ENCODE data around the gene MTERF4. TPM values are rescaled to one million over a fixed set of nuclear protein-coding genes. Genes with fewer than 3 reads are reported as not detected.

The MTERF4 gene
- total and polyA plus RNA-seq, 2 of the 13 experiments (the other 11 are each of a cell fraction or from before 2014, with no cell fraction given) = 50.5 to 59.8 TPM

DNA sequence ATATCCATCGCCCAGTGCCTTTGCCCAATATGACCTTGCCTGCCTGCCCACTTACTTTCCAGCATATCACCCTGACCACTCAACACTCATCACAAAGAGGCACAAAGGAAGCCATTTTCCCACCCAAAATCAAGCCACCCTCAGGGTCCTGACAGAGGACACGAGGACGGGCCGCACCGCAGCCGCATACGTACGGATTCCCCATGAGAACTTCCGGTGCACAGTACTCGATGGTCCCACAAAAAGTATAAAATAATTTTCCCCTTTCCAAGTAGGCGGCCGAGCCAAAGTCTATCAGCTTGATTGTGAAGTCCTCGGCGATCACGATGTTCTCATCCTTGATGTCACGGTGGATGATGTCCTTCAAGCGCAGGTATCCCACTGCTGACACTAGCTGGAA lies 10.0 kb upstream of the MTERF4 start:
- Histone ChIP-seq H2AFZ (ENCODE audit: low read length) (no peak overlapping the region), H4K20me1 (ENCODE audit: insufficient read depth, low read length) (no peaks in the 10 kb centered on the region), H3K4me3 (replicated peaks in 1 of 3; ENCODE audit: insufficient read depth in 1 of 3, low read depth in 2 of 3, low read length in 3 of 3) (no peak overlapping the region), H3K36me3 (replicated peaks in 1 of 2; ENCODE audit: control insufficient read depth in 1 of 2, insufficient read depth in 2 of 2, low read length in 2 of 2) (peaks cover 9 to 43% of the 10 kb centered on the region in 2 experiments; a peak in 4 of 5 replicates), H3K4me1 (ENCODE audit: insufficient read depth, low read length) (no peaks in the 10 kb centered on the region), H3K9ac (ENCODE audit: insufficient read depth, low read depth, low read length) (no peak overlapping the region), H3K27ac (ENCODE audit: extremely low read length, insufficient read depth, low read length) (no peak overlapping the region), H3K9me3 (ENCODE audit: low read length) (no peaks in the 10 kb centered on the region), H3K4me2 (ENCODE audit: low read depth, low read length) (no peak overlapping the region), H3K27me3 (ENCODE audit: control insufficient read depth in 1 of 2, insufficient read depth in 2 of 2, low read length in 2 of 2) (no peaks in the 10 kb centered on the region), H3K79me2 (ENCODE audit: insufficient read depth, low read length) (no peaks in the 10 kb centered on the region)
- POLR2A ChIA-PET = no interaction called here
- DNase-seq (ENCODE audit: low spot score) = no peak
- in situ Hi-C loops (cut with HindIII; ENCODE audit: extremely low pct_ligation_motif_present, low pct_unique_long_range_greater_than_20kb) = no loop called here
- TF ChIP-seq YEATS2 (CRISPR knock-in tag; IDR thresholded peaks at IDR 0.05; ENCODE audit: borderline replicate concordance) = no peak
- no peak for TF ChIP-seq CBX5 (CRISPR knock-in tag; IDR thresholded peaks at IDR 0.05; ENCODE audit: borderline replicate concordance)
- TF ChIP-seq SPEN (CRISPR knock-in tag; IDR thresholded peaks at IDR 0.05; ENCODE audit: low read depth) = no peak
- ATAC-seq = no peak
- no TSS peak for BruUV-seq (replicated peaks)
- 97% methylated on average over 17 of the region's 17 CpGs for WGBS (ENCODE audit: low lambda C conversion rate)
- CTCF ChIA-PET (ENCODE audit: low intra/inter-chr PET ratio, low total read pairs) = no interaction called here
- no peak for FAIRE-seq
- intact Hi-C loops (cut with micrococcal nuclease; ENCODE audit: unreplicated experiment) = no loop called here

DNA sequence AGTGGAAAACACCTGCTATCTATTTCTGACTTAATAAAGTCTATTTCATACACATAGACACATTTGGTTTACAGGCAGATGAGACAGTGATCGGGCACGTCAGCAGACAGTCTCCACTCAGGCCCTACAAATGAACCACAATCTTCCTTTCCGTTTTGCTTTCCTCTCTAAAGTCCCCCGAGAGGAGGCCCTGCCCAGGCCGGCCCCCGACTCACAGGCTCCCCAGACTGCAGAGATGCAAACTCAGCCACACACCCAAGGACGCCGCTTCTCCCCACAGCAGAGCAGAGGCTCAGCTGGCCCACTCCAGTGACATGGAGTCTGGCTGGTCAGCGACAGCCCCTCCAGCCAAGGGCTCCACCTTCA lies 9.3 kb upstream of the MTERF4 start:
- DNase-seq (ENCODE audit: low spot score) (no peak), FAIRE-seq (no peak), ATAC-seq (no peak)
- no peaks in the 10 kb centered on the region for H3K4me1 ChIP-seq (ENCODE audit: insufficient read depth, low read length)
- WGBS (ENCODE audit: low lambda C conversion rate) = 96% methylated on average over 9 of the region's 9 CpGs
- BruUV-seq (replicated peaks) = no TSS peak
- H3K79me2 ChIP-seq (ENCODE audit: insufficient read depth, low read length) = no peaks in the 10 kb centered on the region
- no peak overlapping the region for H3K4me3 ChIP-seq (replicated peaks in 1 of 3; ENCODE audit: insufficient read depth in 1 of 3, low read depth in 2 of 3, low read length in 3 of 3)
- in situ Hi-C loops (cut with HindIII; ENCODE audit: extremely low pct_ligation_motif_present, low pct_unique_long_range_greater_than_20kb) = no loop called here
- H3K9me3 ChIP-seq (ENCODE audit: low read length) = no peaks in the 10 kb centered on the region
- no peak overlapping the region for H3K9ac ChIP-seq (ENCODE audit: insufficient read depth, low read depth, low read length)
- no peaks in the 10 kb centered on the region for H4K20me1 ChIP-seq (ENCODE audit: insufficient read depth, low read length)
- H3K4me2 ChIP-seq (ENCODE audit: low read depth, low read length) = no peak overlapping the region
- no peak overlapping the region for H2AFZ ChIP-seq (ENCODE audit: low read length)
- ChIA-PET POLR2A (no interaction called here), CTCF (ENCODE audit: low intra/inter-chr PET ratio, low total read pairs) (no interaction called here)
- no peaks in the 10 kb centered on the region for H3K27me3 ChIP-seq (ENCODE audit: control insufficient read depth in 1 of 2, insufficient read depth in 2 of 2, low read length in 2 of 2)
- H3K27ac ChIP-seq (ENCODE audit: extremely low read length, insufficient read depth, low read length) = no peak overlapping the region
- intact Hi-C loops (cut with micrococcal nuclease; ENCODE audit: unreplicated experiment) = no loop called here
- H3K36me3 ChIP-seq (replicated peaks in 1 of 2; ENCODE audit: control insufficient read depth in 1 of 2, insufficient read depth in 2 of 2, low read length in 2 of 2) = peaks cover 7 to 40% of the 10 kb centered on the region in 2 experiments; a peak in 4 of 5 replicates
- TF ChIP-seq SMAD1 (CRISPR knock-in tag; IDR thresholded peaks at IDR 0.05; ENCODE audit: borderline replicate concordance, low read depth) = no peak
- TF ChIP-seq ZBTB21 (CRISPR knock-in tag; IDR thresholded peaks at IDR 0.05) = no peak
- TF ChIP-seq, protein P1, sequence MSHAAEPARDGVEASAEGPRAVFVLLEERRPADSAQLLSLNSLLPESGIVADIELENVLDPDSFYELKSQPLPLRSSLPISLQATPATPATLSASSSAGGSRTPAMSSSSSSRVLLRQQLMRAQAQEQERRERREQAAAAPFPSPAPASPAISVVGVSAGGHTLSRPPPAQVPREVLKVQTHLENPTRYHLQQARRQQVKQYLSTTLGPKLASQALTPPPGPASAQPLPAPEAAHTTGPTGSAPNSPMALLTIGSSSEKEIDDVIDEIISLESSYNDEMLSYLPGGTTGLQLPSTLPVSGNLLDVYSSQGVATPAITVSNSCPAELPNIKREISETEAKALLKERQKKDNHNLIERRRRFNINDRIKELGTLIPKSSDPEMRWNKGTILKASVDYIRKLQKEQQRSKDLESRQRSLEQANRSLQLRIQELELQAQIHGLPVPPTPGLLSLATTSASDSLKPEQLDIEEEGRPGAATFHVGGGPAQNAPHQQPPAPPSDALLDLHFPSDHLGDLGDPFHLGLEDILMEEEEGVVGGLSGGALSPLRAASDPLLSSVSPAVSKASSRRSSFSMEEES (CRISPR knock-in tag; IDR thresholded peaks at IDR 0.05) = no peak
- no peak for TF ChIP-seq TEAD2 (CRISPR knock-in tag; IDR thresholded peaks at IDR 0.05)
- TF ChIP-seq, protein P2, sequence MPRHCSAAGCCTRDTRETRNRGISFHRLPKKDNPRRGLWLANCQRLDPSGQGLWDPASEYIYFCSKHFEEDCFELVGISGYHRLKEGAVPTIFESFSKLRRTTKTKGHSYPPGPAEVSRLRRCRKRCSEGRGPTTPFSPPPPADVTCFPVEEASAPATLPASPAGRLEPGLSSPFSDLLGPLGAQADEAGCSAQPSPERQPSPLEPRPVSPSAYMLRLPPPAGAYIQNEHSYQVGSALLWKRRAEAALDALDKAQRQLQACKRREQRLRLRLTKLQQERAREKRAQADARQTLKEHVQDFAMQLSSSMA (CRISPR knock-in tag; IDR thresholded peaks at IDR 0.05) = no peak
- TF ChIP-seq, protein P3, sequence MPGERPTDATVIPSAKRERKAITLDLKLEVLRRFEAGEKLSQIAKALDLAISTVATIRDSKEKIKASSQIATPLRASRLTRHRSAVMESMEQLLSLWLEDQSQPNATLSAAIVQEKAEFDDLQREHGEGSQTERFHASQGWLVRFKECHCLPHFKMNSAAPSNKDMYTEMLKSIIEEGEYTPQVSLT (CRISPR knock-in tag; IDR thresholded peaks at IDR 0.05; ENCODE audit: borderline replicate concordance, low read depth) = no peak
- TF ChIP-seq, protein P4, sequence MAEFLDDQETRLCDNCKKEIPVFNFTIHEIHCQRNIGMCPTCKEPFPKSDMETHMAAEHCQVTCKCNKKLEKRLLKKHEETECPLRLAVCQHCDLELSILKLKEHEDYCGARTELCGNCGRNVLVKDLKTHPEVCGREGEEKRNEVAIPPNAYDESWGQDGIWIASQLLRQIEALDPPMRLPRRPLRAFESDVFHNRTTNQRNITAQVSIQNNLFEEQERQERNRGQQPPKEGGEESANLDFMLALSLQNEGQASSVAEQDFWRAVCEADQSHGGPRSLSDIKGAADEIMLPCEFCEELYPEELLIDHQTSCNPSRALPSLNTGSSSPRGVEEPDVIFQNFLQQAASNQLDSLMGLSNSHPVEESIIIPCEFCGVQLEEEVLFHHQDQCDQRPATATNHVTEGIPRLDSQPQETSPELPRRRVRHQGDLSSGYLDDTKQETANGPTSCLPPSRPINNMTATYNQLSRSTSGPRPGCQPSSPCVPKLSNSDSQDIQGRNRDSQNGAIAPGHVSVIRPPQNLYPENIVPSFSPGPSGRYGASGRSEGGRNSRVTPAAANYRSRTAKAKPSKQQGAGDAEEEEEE (CRISPR knock-in tag; IDR thresholded peaks at IDR 0.05; ENCODE audit: borderline replicate concordance) = no peak
- no peak for TF ChIP-seq HNRNPK (IDR thresholded peaks at IDR 0.05; ENCODE audit: low read depth, low read length, poor library complexity, severe bottlenecking)
- no peak for TF ChIP-seq ZNF850 (CRISPR knock-in tag; conservative IDR thresholded peaks at IDR 0.05)
- no peak for TF ChIP-seq ZNF644 (CRISPR knock-in tag; IDR thresholded peaks at IDR 0.05; ENCODE audit: low read depth)
- TF ChIP-seq ZFP41 (CRISPR knock-in tag; IDR thresholded peaks at IDR 0.05; ENCODE audit: borderline replicate concordance) = no peak
- TF ChIP-seq ZNF138 (CRISPR knock-in tag; IDR thresholded peaks at IDR 0.05; ENCODE audit: low read depth) = no peak
- no peak for TF ChIP-seq HDAC6 (IDR thresholded peaks at IDR 0.05; ENCODE audit: low read depth, low read length)
